ENCODE results near the gene UBE2O.

DNA sequence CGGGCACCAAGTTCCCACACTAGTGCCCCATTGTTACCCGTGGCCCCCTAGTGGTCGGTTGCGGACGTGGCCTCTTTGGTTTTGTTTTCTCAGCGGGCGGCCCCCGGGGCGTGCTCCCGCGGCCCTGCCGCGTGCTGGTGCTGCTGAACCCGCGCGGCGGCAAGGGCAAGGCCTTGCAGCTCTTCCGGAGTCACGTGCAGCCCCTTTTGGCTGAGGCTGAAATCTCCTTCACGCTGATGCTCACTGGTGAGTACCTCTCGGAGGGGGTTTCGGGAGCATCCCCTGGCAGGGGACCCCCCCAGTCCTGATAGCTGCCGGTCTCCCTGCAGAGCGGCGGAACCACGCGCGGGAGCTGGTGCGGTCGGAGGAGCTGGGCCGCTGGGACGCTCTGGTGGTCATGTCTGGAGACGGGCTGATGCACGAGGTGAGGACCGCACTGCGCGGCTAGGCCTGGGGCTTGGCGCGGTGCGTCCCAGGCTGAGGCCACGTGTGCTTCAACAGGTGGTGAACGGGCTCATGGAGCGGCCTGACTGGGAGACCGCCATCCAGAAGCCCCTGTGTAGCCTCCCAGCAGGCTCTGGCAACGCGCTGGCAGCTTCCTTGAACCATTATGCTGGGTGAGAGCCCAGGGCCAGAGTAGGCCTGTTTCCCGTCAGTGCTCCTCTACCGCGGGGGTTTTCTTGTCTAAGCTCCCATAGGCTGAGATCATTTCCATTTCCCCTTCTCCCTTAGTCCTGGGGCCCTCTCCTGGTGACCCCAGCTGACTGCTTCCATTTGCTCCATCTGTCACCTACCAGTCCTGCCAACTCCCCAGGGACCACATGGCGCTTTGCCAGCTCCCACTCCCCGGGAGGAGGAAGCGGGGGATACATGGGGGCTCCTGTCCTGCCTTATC, 66.8 kb downstream of the UBE2O start:
- TF ChIP-seq POLR2A (IDR thresholded peaks at IDR 0.05): no peak
- TF ChIP-seq, protein P1, sequence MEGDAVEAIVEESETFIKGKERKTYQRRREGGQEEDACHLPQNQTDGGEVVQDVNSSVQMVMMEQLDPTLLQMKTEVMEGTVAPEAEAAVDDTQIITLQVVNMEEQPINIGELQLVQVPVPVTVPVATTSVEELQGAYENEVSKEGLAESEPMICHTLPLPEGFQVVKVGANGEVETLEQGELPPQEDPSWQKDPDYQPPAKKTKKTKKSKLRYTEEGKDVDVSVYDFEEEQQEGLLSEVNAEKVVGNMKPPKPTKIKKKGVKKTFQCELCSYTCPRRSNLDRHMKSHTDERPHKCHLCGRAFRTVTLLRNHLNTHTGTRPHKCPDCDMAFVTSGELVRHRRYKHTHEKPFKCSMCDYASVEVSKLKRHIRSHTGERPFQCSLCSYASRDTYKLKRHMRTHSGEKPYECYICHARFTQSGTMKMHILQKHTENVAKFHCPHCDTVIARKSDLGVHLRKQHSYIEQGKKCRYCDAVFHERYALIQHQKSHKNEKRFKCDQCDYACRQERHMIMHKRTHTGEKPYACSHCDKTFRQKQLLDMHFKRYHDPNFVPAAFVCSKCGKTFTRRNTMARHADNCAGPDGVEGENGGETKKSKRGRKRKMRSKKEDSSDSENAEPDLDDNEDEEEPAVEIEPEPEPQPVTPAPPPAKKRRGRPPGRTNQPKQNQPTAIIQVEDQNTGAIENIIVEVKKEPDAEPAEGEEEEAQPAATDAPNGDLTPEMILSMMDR (IDR thresholded peaks at IDR 0.05): peak; percentile 77 to 95 (median 82)

Data from Peyer's patch (tissue), 4 donors.